ENCODE results near the gene CAPN11.

GRCh38 chr6:44166591-44167184, 8.1 kb downstream of the CAPN11 start:
- no peak for TF ChIP-seq CTCF (conservative IDR thresholded peaks at IDR 0.05; ENCODE audit: low read length)
- TF ChIP-seq EZH2phosphoT487 (IDR thresholded peaks at IDR 0.05; ENCODE audit: borderline replicate concordance, low read depth, low read length) = no peak

Data from OCI-LY7 (cell line).